NCI-H2196 treated with DMSO at 0.1 percent for 48 hours (cell line): ENCODE measurements around the gene NKAIN2.

ENCODE experiments used
- DNase-seq: peaks from one replicate; lab custom pipeline; 2025; ENCODE audit not compliant: unreplicated experiment; lab: John Stamatoyannopoulos, UW

Gene NKAIN2

DNA sequence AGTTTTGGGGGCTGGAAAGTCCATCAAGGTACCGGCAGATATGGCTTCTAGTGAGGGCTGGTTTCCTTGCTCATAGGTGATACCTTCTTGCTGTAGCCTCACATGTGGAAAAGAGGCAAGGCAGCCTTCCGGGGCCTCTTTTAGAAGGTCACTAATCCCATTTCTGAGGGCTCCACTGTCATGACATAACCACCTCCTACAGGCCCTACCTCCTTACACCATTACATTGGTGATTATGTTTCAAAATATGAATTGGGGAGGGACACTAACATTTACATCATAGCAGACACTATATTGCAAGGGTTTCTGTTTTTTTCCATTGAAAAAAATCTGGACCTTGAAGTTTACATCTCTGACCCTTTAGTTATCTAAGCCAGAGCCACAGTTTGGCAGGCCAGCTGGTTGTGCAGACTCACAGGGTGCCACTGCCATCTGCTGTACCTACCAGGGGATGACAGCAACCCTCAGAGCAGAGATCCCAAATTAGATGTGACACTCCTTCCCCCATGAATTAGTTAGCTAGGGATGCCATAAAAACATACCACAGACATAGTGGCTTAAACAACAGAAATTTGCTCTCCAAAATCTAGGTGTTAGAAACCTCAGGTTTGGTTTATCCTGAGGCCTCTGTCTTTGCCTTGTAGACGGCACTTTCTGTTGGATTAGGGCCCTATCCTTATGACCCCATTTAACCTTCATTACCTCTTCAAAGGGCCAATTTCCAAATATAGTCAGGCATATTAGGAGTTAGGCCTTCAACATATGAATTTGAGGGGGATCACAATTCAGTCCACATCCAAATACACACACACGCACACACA is 992.2 kb downstream of the NKAIN2 start:
- DNase-seq = peak; percentile 15

DNA sequence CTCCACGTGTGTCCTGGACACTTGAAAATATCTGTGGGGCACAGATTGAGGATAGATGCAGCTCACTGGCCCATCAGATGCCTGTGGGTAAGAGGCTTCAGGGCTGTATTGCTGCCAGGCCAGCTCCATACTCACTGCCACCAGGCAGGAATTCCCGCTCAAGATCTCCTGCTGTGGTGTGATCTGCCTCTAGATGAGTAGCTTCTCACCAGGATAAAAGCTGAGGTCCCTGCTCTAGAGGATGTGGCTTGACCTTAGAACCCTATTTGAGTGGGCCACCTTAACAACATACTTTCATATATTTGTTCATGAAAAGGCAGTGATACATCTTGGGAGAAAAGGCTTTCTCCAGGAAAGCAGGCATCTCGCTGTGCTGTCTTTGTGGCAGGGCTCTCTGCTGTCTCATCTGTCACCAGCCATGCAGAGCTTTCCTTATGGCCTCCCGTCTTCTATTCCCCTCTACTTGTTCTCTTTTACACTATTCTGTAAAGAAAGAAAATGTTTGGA is 992.9 kb downstream of the NKAIN2 start:
- no peak for DNase-seq

DNA sequence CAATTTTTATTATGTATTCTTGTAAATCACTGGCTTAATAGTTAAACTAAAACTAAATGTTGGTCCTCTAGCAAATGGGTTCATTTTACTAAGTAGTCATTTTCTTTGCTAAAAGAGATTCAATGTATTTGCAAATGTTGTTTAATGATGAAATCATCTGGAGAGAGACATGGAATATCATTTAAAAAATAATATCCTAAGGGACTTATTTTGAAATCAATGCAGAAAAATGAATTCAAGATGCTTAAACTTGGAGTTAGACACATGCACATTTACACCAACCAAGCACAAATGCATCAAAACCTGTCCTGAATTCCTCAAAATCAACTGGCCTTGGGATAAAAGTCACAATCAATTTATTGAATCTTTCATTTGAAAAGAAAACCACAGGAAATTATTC is 993.6 kb downstream of the NKAIN2 start:
- no peak for DNase-seq

DNA sequence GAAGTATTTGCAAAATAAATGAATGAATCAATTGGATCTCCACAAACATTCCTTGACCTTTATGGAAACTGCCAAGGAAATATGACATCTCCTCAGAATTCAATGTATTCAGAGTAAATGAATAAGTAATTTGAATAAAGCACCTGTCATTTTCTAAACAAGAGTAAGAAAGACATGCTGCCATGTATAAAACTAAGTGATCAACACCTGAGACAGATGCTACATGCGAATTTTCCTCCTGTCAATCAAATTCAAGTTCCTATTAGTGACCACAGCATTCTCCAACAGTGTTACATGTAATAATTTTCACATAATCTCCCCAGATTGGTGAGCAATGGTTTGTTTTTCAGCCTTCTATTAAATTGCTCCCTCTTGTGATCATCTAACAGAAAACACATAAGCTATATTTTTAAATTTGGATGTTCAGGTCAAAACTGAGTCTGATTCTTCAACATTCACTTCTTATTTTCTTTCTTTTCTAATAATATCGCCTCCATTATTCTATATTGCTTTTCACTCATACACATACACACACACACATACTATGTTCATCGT is 995.4 kb downstream of the NKAIN2 start:
- no peak for DNase-seq

DNA sequence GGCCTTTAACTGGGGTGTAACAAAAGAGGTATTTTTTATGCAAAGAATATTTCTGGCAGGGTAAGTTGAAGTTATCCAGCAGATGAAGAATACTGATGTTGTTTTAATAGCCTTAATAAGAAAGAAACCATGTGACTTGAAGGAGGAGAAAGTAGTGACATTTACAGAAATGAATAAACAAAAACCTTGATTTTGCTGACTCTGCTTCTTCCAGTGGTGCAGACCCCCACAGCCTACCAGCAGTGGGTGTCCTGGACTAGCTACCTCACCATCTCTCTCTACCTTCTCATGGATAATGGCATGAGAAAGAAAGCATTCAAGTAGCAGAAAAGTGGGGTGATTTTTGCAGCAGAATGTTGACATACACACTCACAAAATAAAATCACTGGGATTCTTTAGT is 996.0 kb downstream of the NKAIN2 start:
- DNase-seq = no peak

DNA sequence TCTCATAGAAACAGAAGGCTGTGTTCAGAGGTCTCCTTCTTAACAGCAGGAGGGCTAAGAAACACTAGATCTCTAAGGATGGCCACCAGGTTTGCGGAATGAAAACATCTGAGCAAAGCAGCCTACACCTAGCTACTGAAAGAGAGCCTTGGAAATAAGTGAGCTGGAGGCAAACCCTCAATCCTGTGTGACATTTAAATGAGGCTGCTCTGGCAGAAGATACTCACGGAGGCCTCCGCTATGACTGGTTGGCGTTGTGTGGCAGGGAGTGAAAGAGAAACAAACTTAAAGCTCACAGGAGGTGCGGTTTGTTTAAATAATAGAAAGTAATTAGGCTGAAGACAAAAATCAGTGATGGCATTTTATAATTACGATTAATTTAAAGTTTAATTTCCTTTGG is 996.6 kb downstream of the NKAIN2 start:
- DNase-seq = no peak

DNA sequence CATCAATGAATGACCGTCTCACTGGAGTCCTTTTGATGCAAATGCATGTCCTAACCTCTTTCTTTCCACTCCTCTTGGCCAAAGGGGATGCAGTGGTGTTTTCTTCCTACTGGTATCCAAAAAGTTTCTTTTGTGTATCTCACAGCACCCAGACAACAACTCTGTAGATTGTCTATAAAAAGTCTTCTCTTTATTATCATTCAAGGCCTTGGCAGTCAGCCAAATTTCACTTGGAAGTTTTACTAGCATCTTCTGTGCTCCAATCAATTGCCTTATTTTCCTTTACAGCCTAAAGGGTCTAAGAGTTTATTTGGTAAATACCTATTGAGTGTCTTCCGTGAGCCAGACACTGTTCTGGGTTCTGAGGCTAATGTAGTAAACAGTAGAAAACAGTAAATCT is 1008.4 kb downstream of the NKAIN2 start:
- DNase-seq = no peak

DNA sequence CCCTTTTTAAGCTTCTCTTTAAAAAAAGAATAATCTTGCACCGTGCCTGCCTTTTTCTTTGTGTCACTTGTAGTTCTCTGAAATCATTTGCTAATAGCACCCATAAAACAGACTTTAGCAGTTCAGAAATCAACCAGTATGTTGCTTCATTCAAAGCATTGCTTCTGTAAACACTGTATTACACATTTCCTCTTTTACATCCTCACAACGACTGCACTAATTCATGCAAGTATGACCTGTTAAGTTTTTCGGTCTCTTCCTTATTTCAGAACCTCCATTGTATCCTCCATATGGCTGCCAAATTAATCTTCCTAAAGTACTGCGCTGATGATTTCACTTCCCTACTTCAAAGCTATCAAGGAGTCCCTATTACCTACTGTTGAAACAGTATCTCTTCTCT is 1015.7 kb downstream of the NKAIN2 start:
- no peak for DNase-seq

DNA sequence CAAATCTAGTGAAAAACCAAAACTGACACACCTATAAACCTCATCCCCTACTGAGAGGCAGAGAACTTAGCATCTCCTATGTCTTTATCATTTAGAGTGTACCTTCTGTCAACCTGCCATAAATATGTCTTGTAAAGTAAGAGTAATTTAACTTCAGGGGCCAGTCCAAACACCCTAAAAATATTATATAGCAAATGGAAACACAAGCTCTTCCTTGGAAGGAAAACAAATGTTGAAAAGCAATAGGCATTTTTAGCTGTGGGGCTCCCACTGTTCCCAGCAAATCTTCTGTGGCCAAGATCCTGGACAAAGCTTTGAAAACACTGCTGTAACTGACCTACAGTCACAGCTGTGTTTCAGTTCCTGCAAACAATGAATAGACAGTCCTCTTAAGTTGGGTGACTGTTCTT is 1018.5 kb downstream of the NKAIN2 start:
- DNase-seq = no peak

DNA sequence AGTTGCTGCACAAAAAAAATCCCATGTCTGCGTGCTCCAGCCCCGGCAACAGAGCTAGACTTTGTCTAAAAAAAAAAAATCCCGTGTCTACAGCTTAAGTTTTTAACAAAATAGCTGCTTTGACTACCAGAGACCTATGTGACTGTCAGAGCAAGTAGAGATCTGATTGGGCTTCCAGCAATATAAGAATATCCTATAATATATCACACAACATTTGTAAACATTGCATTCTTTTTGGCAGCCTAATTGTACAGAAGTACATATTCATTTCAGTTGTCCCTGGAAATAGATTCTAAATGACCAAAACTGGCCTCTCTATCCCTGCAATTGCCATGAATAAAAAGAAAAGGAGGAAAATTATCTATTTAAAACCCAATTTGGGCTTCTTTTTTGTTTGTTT is 1019.1 kb downstream of the NKAIN2 start:
- DNase-seq = no peak

DNA sequence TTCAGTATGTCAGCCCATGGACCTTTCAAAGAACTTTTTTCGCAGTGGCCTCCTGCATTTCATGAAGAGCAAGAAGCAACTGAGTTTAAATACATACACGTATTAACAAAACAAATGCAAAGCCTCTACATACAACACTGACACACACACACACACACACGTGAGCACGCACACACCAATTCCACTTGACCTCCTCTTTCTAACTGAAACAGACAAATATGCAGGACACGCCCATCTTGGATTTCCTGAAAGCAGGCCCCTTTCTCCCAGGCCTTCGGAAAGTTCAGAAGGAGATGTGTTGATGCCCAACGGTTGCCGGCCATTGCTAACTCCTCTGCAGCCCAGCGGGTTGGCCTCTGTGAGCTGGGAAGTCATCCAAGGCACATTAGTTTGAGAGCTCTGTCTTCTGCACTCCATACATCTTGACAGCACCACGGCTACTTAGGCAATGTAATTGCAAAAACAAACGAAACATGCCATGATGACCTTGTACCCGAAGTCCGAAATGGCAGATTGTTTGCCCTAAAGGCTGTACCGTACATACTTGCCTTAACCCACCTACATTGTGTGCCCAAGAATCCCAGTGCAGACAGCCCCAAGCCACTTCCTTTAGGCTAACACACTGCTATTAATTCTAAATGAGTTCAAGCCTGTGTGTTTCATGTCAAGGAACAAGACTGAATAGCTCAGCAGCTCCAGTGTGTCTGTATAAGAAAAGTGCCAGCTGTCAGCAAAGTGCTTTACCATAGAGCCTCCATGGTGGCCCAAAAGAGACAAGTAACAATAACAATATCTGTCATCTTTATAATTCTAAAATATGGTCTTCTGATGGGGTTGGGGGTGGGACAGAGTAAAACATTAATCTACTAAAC is 1019.8 kb downstream of the NKAIN2 start:
- no peak for DNase-seq

DNA sequence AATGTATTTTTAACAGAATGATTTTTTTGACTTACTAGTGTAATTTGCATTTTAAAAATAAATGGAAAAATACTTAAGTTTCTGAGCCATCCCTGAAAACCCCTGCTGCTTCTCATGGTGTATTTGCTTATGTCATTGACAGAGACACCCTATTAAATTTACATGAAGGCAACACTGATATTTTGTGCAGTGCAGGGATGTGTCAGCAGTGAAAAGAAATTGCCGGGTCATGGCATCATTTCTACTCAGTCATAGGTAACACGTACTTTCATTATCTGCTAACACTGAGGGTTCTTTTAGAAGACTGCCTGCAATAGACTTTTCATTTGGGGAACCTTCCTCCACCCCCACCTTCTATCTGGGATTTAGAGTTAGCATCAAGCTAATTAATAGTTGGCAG is 1021.9 kb downstream of the NKAIN2 start:
- DNase-seq = no peak

DNA sequence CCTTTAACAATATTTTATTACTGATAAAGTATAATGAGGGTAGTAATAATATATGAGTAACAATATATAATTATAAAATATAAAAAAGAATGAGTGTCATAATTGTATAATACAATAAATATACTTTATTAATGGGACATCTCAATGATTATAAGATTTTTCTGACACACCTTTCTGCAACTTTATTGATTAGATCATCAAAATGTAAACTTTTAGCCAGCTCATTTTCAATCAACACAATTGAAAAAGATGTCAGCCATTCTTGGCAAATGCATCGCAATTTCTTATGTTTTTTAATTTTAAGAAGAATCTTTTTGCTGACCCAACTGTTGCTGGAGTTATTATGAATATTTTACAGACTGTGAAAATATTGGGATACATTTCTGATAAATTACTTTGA is 1026.2 kb downstream of the NKAIN2 start:
- no peak for DNase-seq

DNA sequence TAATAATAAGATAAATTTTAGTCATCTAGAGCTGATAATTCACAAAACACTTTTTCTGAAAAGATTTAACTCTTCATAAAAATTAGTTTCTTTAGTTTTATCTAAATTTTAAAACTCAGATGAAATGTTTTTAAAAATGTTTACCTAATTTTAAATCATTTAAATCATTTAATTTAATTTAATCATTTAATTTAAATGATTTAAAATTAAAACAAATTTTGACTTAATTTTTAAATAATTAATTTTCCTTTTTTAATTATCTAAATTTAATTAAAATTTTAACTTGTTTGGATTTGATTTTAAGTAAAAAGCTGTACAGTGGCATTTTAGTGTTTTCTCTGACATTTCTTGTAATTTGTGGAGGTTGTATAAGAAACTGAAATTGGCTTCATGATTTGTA is 1026.8 kb downstream of the NKAIN2 start:
- DNase-seq = no peak

DNA sequence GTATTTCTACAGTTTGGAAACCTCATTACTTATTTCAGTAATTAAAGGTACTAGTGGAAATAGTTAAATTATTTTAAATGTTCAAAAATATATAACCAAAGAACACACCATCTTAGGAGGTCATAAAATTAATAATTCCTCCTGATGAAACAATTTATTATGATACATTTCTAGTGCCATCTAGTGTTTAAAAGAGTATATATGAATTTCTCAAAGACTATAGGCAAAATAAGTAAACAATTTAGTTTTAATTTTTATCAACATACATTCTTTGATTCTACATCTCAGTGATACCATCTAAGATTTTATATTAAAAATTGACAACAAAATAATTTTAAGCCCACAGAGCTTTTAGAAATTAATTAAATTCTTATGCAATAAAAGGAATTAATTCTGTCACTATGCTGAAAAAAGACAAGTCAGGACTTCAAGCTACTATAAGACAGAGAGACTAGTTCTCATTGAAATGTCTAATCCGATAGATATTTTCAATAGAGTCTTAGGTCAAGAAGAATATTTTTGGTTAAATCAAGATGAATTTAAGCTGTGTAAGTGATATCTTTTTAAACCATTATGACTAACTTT is 1050.8 kb downstream of the NKAIN2 start:
- DNase-seq = no peak

DNA sequence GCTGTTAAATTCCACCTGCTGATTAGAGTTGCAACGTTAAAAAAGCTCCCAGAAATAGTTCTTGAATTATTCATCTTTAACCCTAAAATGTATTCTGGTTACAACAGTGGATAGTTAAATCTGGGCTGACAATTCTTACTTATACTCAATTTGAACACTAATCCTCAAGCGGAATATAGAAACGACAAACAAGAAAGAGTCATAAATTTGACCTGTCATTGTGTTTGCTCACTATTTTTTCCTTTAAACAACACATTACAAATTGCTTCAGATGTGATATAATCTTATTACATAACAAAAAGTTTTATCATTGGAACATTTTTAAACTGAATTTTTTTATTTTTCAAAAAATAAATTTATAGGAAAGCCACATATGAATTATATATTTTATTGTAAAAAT is 1054.1 kb downstream of the NKAIN2 start:
- no peak for DNase-seq

DNA sequence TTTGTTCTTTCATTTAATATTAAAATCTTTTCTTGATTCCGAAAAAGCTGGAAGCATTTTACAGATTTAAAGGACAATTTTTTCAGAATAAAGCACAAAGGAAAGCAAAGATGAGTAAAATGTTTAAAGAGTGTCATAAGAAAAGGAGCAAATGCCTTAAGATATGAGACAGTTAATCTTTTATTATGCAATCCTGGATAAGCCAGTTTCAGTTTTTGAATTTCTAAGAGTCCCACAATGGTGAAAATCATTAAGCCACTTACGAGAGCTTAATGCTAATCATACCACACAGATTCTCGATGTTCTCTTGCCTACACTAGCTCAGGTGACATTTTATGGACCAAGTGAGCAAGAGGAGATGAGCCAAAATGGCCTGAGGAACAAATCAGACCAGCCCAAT is 1054.9 kb downstream of the NKAIN2 start:
- no peak for DNase-seq

DNA sequence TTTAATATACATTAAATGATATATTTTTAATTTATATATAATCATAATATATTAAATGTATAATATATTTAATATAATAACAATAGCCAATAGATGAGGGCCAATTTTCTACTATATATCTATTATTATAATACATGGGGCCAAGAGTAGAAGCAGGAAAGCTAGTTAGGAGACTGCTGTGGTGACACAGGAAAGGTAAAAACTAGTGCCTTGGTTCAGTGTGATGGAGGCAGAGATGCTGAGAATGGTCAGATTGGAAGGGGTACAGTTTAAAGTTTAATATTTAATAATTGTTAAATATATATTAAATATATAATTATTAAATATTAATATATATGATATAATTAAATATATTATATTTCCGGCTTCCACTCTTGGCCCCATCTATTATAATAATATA is 1055.7 kb downstream of the NKAIN2 start:
- DNase-seq = no peak

DNA sequence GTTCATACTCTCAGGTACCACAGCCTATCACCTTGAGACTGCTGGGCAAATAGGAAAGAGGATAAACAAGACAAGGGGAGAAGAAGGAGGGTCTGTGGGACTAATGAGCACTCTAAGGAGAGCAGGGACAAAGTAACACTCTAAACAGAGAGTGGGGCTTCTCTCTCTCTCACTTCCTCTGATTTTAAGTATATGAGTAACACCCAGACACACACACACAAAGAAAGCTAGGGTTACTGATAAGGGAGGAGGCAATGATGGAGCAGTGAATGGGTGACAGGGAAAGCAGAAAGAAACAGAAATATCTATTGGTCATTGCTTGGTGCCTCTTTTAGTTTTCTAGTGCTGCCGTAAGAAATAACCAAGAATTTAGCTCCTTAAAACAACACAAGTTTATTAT is 1062.4 kb downstream of the NKAIN2 start:
- DNase-seq = no peak

DNA sequence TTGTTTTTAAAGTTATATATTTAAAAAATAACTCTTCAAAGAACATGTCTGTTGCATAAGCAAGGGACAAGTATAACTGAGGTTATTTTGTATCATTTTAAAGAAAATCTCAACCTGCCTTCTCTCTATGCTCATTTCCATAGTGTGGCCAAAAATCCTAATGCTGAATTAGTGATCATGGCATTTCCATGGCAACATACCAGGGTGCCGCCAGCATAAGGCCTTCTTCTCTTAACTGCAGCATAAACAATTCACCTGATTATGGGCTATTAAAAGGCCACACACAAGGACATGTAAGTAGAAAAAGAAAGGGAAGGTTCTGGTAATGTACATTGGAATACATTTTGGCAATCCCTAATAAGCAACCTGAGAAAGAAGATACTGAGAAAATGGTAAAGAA is 1063.5 kb downstream of the NKAIN2 start:
- no peak for DNase-seq

DNA sequence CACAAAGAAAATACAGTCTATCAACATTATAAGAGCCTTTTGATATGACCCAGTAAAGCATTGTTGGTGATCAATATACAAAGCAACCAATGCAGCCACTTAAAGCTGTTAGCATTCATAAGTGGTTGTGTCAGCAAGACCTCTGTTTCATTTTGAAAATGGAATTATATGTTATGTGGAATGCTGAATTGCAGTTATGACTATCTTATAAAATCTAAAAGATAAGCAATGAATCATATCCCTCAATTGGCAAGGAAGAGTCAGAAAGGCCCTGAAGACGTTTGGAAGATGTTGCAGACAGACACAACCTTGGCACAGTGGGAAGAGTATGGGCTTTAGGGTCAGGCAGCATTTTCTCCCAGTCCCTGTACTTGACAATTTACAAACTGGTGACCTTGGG is 1064.8 kb downstream of the NKAIN2 start:
- no peak for DNase-seq
